Osteoblast (primary cell): ENCODE measurements around the gene SMIM5. TPM values are rescaled to one million over a fixed set of nuclear protein-coding genes. Genes with fewer than 3 reads are reported as not detected.

Experiments used
- DNase-seq: peaks from one replicate; pipeline ENCODE4 v3.0.0; 2011; ENCODE audit warnings: low spot score, mixed read lengths; ENCODE audit not compliant: insufficient read length; ENCODE audit errors: missing footprints
- H2AFZ ChIP-seq: 2 replicates; pipeline ENCODE4 v1.6.0; 2011; ENCODE audit warnings: mild to moderate bottlenecking, low read length
- H3K27ac ChIP-seq: 2 replicates; pipeline ENCODE4 v1.5.1; 2011; ENCODE audit warnings: mild to moderate bottlenecking, low read depth, low read length, moderate library complexity
- H3K27me3 ChIP-seq: 2 replicates; pipeline ENCODE4 v1.6.0; 2012; ENCODE audit warnings: mild to moderate bottlenecking, control low read depth, inconsistent platforms, low read length, moderate library complexity; ENCODE audit not compliant: insufficient read depth
- H3K36me3 ChIP-seq: 2 replicates; pipeline ENCODE4 v1.5.1; 2011; ENCODE audit warnings: mild to moderate bottlenecking, low read length, control low read depth, moderate library complexity; ENCODE audit not compliant: insufficient read depth
- H3K4me1 ChIP-seq: 2 replicates; pipeline ENCODE4 v1.5.1; 2011; ENCODE audit warnings: mild to moderate bottlenecking, low read length, control low read depth, moderate library complexity; ENCODE audit not compliant: insufficient read depth
- H3K4me2 ChIP-seq: 2 replicates; pipeline ENCODE4 v1.6.0; 2011; ENCODE audit warnings: mild to moderate bottlenecking, low read length; ENCODE audit not compliant: insufficient read depth
- H3K4me3 ChIP-seq: fragments of 200-600 bp; sonication (generic); 3 replicates; pipeline ENCODE4 v1.5.1; 2012; ENCODE audit warnings: mild to moderate bottlenecking, low read length, inconsistent platforms; ENCODE audit not compliant: insufficient read depth
- H3K79me2 ChIP-seq: 2 replicates; pipeline ENCODE4 v1.6.0; 2012; ENCODE audit warnings: mild to moderate bottlenecking, low read length, control low read depth, inconsistent platforms; ENCODE audit not compliant: insufficient read depth
- H3K9me3 ChIP-seq: 2 replicates; pipeline ENCODE4 v1.5.1; 2011; ENCODE audit warnings: low read depth, low read length, control low read depth
- H4K20me1 ChIP-seq: 2 replicates; pipeline ENCODE4 v1.6.0; 2012; ENCODE audit warnings: mild to moderate bottlenecking, low read length, control low read depth; ENCODE audit not compliant: insufficient read depth
- total RNA-seq: library from RNA; depleted of rRNA; stranded (reverse); fragments of >200 nt; gene quantifications from 2 replicates; pipeline ENCODE4 v1.2.3, GENCODE V29; 2012
- TF ChIP-seq, protein P1 (sequence below): IDR thresholded peaks from 2 replicates; pipeline ENCODE4 v1.5.1; 2011; ENCODE audit warnings: mild to moderate bottlenecking, low read depth, low read length, moderate library complexity; ENCODE audit errors: extremely low read depth

Gene SMIM5
- total RNA-seq, 1 donor: not detected

GRCh38 chr17:75589012-75589918 is 44.0 kb upstream of the SMIM5 start:
- H3K79me2 ChIP-seq: no peaks in the 10 kb centered on the region
- DNase-seq: peak; percentile 100
- no peaks in the 10 kb centered on the region for H3K9me3 ChIP-seq
- no peaks in the 10 kb centered on the region for H3K4me1 ChIP-seq
- no peaks in the 10 kb centered on the region for H4K20me1 ChIP-seq
- no peak overlapping the region for H3K27ac ChIP-seq
- H3K27me3 ChIP-seq: peaks cover 48% of the 10 kb centered on the region
- H3K4me2 ChIP-seq: peak overlapping the region; percentile 73
- H3K4me3 ChIP-seq: peak overlapping the region; percentile 60
- TF ChIP-seq, protein P1, sequence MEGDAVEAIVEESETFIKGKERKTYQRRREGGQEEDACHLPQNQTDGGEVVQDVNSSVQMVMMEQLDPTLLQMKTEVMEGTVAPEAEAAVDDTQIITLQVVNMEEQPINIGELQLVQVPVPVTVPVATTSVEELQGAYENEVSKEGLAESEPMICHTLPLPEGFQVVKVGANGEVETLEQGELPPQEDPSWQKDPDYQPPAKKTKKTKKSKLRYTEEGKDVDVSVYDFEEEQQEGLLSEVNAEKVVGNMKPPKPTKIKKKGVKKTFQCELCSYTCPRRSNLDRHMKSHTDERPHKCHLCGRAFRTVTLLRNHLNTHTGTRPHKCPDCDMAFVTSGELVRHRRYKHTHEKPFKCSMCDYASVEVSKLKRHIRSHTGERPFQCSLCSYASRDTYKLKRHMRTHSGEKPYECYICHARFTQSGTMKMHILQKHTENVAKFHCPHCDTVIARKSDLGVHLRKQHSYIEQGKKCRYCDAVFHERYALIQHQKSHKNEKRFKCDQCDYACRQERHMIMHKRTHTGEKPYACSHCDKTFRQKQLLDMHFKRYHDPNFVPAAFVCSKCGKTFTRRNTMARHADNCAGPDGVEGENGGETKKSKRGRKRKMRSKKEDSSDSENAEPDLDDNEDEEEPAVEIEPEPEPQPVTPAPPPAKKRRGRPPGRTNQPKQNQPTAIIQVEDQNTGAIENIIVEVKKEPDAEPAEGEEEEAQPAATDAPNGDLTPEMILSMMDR: peak; percentile 21
- no peaks in the 10 kb centered on the region for H3K36me3 ChIP-seq
- no peak overlapping the region for H2AFZ ChIP-seq

GRCh38 chr17:75589919-75590303 is 43.3 kb upstream of the SMIM5 start:
- Histone ChIP-seq H3K4me2 (peak overlapping the region; percentile 73), H3K27me3 (peaks cover 51% of the 10 kb centered on the region), H4K20me1 (no peaks in the 10 kb centered on the region), H2AFZ (no peak overlapping the region), H3K9me3 (no peaks in the 10 kb centered on the region), H3K4me3 (no peak overlapping the region), H3K4me1 (no peaks in the 10 kb centered on the region), H3K79me2 (no peaks in the 10 kb centered on the region), H3K36me3 (no peaks in the 10 kb centered on the region), H3K27ac (no peak overlapping the region)
- DNase-seq: no peak
- TF ChIP-seq, protein P1: no peak

GRCh38 chr17:75590314-75590761 is 42.9 kb upstream of the SMIM5 start:
- Histone ChIP-seq H3K36me3 (no peaks in the 10 kb centered on the region), H3K4me1 (no peaks in the 10 kb centered on the region), H3K4me2 (no peak overlapping the region), H4K20me1 (no peaks in the 10 kb centered on the region), H3K79me2 (no peaks in the 10 kb centered on the region), H3K9me3 (no peaks in the 10 kb centered on the region), H3K4me3 (no peak overlapping the region), H3K27me3 (peaks cover 51% of the 10 kb centered on the region), H2AFZ (no peak overlapping the region), H3K27ac (no peak overlapping the region)
- peak; percentile 85 for DNase-seq
- TF ChIP-seq, protein P1: no peak
